Suprapubic skin (tissue), 4 donors: ENCODE data around the gene ATXN2. TPM values are rescaled to one million over a fixed set of nuclear protein-coding genes. Genes with fewer than 3 reads are reported as not detected.
A peak's percentile ranks its signal among the peaks of the same experiment; 100 is the strongest.
"Not testable (repeated sequence)": the region's sequence is repeated elsewhere in the genome, so short reads cannot be mapped to it uniquely, and the experiment has no call there.

ENCODE experiments used
- DNase-seq, 2 donors: peaks; one replicate each; pipeline ENCODE4 v3.0.0-alpha.2; 2019; ENCODE audit warnings: low spot score in 2 of 2
- H3K27ac ChIP-seq: fragments of 200-600 bp; sonication (generic); one replicate; pipeline ENCODE4 v1.5.1; 2019
- H3K27me3 ChIP-seq: fragments of 200-600 bp; sonication (generic); one replicate; pipeline ENCODE4 v1.5.1; 2019
- H3K36me3 ChIP-seq: fragments of 200-600 bp; sonication (generic); one replicate; pipeline ENCODE4 v1.5.1; 2019
- H3K4me1 ChIP-seq: fragments of 200-600 bp; sonication (generic); one replicate; pipeline ENCODE4 v1.5.1; 2019
- H3K4me3 ChIP-seq: fragments of 200-600 bp; sonication (generic); one replicate; pipeline ENCODE4 v1.5.1; 2019; ENCODE audit warnings: mild to moderate bottlenecking
- H3K9me3 ChIP-seq: fragments of 200-600 bp; sonication (generic); one replicate; pipeline ENCODE4 v1.5.1; 2019
- EP300 ChIP-seq: sonication (generic); formaldehyde crosslinking; IDR thresholded peaks from one replicate; pipeline ENCODE4 v1.6.1; 2017; ENCODE audit warnings: antibody characterized with exemption
- POLR2A ChIP-seq, 2 donors: fragments of 450-650 bp; IDR thresholded peaks; one replicate each; pipeline ENCODE4 v1.6.1; 2017; ENCODE audit warnings: antibody characterized with exemption in 2 of 2, mild to moderate bottlenecking in 2 of 2, moderate library complexity in 2 of 2
- POLR2AphosphoS5 ChIP-seq, 3 donors: sonication (generic); formaldehyde crosslinking; IDR thresholded peaks; one replicate each; pipeline ENCODE4 v1.6.1; 2017; ENCODE audit warnings: antibody characterized with exemption in 3 of 3
- WGBS: methylation state at CpG from one replicate; pipeline ENCODE4 v1.1.5; 2018; 5-methylcytosine and 5-hydroxymethylcytosine counted together
- total RNA-seq, 4 donors: library from RNA; depleted of rRNA; stranded (reverse); fragments of >200 nt; gene quantifications; one replicate each; pipeline ENCODE4 v1.1.0, GENCODE V29; 2016
- TF ChIP-seq, protein P1 (sequence below), 2 donors: fragments of 200-600 bp in 1 of 2; fragments of 450-650 bp in 1 of 2; sonication (generic) in 1 of 2; IDR thresholded peaks; one replicate each; pipeline ENCODE4 v1.5.1; 2016 to 2019; ENCODE audit warnings: antibody characterized with exemption in 2 of 2, mild to moderate bottlenecking in 1 of 2, moderate library complexity in 1 of 2

Gene ATXN2
- total RNA-seq, 4 donors from 2014 or later: 23.3 to 62.8 (median 35.8) TPM

DNA sequence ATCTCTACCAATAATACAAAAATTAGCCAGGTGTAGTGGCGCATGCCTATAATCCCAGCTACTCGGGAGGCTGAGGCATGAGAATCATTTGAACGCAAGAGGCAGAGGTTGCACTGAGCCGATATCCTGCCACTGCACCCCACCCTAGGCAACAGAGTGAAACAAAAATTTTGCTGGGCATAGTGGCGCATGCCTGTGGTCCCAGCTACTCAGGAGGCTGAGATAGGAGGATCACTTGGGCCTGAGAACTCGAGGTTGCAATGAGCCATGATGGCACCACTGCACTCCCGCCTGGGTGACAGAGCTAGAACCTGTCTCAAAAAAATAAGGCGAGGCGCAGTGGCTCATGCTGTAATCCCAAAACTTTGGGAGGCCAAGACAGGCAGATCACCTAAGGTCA lies 9.5 kb downstream of the ATXN2 start:
- Histone ChIP-seq H3K27ac (no peak overlapping the region), H3K9me3 (no peaks in the 10 kb centered on the region), H3K4me1 (peaks cover 23% of the 10 kb centered on the region), H3K27me3 (no peaks in the 10 kb centered on the region), H3K36me3 (peaks cover 3% of the 10 kb centered on the region), H3K4me3 (no peak overlapping the region)
- DNase-seq: no peak
- over 99% methylated on average over 9 of the region's 9 CpGs for WGBS
- TF ChIP-seq POLR2A (IDR thresholded peaks at IDR 0.05): no peak

GRCh38 chr12:111588010-111588409 lies 11.1 kb downstream of the ATXN2 start:
- TF ChIP-seq POLR2AphosphoS5 (IDR thresholded peaks at IDR 0.05) (no peak), EP300 (no peak), POLR2A (IDR thresholded peaks at IDR 0.05) (no peak)
- TF ChIP-seq, protein P1, sequence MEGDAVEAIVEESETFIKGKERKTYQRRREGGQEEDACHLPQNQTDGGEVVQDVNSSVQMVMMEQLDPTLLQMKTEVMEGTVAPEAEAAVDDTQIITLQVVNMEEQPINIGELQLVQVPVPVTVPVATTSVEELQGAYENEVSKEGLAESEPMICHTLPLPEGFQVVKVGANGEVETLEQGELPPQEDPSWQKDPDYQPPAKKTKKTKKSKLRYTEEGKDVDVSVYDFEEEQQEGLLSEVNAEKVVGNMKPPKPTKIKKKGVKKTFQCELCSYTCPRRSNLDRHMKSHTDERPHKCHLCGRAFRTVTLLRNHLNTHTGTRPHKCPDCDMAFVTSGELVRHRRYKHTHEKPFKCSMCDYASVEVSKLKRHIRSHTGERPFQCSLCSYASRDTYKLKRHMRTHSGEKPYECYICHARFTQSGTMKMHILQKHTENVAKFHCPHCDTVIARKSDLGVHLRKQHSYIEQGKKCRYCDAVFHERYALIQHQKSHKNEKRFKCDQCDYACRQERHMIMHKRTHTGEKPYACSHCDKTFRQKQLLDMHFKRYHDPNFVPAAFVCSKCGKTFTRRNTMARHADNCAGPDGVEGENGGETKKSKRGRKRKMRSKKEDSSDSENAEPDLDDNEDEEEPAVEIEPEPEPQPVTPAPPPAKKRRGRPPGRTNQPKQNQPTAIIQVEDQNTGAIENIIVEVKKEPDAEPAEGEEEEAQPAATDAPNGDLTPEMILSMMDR (IDR thresholded peaks at IDR 0.05): no peak
- Histone ChIP-seq H3K27me3 (no peaks in the 10 kb centered on the region), H3K9me3 (no peaks in the 10 kb centered on the region), H3K27ac (no peak overlapping the region), H3K36me3 (peaks cover 3% of the 10 kb centered on the region), H3K4me3 (no peak overlapping the region), H3K4me1 (peaks cover 13% of the 10 kb centered on the region)
- 97% methylated on average over 3 of the region's 3 CpGs for WGBS
- DNase-seq: peak in 1 of 2 donors; percentile 37

DNA sequence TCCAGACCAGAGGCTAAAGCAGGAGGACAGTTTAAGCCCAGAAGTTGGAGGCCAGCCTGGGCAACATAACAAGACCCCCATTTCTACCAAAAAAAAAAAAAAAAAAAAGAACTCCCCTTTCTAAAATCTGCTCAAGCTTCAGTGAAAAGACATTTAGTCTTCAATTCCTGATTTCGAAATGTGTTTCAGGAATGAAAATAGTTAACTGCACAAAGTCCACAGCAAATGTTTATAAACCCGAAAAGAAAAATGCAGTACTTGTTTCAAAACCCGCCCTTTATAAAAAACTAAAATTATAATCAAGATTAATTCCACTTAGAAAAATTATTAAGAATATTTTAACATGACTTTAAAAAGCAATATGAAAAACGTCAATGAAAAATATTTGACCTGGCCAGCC lies 12.1 kb downstream of the ATXN2 start:
- peaks cover 3% of the 10 kb centered on the region for H3K36me3 ChIP-seq
- no peaks in the 10 kb centered on the region for H3K27me3 ChIP-seq
- WGBS: 71% methylated on average over 4 of the region's 4 CpGs
- H3K4me3 ChIP-seq: no peak overlapping the region
- no peak overlapping the region for H3K27ac ChIP-seq
- DNase-seq: no peak
- no peaks in the 10 kb centered on the region for H3K9me3 ChIP-seq
- peaks cover 10% of the 10 kb centered on the region for H3K4me1 ChIP-seq
- no peak for TF ChIP-seq POLR2AphosphoS5 (IDR thresholded peaks at IDR 0.05)
- TF ChIP-seq, protein P1 (IDR thresholded peaks at IDR 0.05): no peak
- TF ChIP-seq POLR2A (IDR thresholded peaks at IDR 0.05): no peak
- TF ChIP-seq EP300: no peak

GRCh38 chr12:111585690-111586089 lies 13.4 kb downstream of the ATXN2 start:
- TF ChIP-seq POLR2A (IDR thresholded peaks at IDR 0.05): no peak
- no peak for TF ChIP-seq POLR2AphosphoS5 (IDR thresholded peaks at IDR 0.05)
- no peak for TF ChIP-seq EP300
- TF ChIP-seq, protein P1 (IDR thresholded peaks at IDR 0.05): no peak
- H3K27ac ChIP-seq: no peak overlapping the region
- no peaks in the 10 kb centered on the region for H3K9me3 ChIP-seq
- no peaks in the 10 kb centered on the region for H3K27me3 ChIP-seq
- H3K4me1 ChIP-seq: peaks cover 10% of the 10 kb centered on the region
- H3K4me3 ChIP-seq: no peak overlapping the region
- no peak for DNase-seq
- 87% methylated on average over 5 of the region's 5 CpGs for WGBS
- H3K36me3 ChIP-seq: peaks cover 3% of the 10 kb centered on the region

DNA sequence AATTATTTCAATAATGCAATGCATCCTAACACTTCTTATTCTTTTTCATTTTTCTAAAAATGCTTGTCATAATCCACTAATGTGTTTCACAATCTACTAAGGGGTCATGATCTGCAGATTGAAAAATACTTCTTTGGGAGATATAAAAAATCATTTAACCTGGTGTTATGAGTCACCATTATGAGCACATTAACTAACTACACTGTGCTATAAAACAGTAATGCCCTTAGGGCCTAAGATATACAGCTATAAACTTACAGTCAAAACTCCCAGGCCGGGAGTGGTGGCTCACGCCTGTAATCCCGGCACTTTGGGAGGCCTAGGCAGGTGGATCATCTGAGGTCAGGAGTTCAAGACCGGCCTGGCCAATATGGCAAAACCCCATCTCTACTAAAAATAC lies 14.2 kb downstream of the ATXN2 start:
- no peaks in the 10 kb centered on the region for H3K27me3 ChIP-seq
- peaks cover 2% of the 10 kb centered on the region for H3K36me3 ChIP-seq
- no peaks in the 10 kb centered on the region for H3K9me3 ChIP-seq
- no peak overlapping the region for H3K4me3 ChIP-seq
- 51% methylated on average over 4 of the region's 4 CpGs for WGBS
- H3K4me1 ChIP-seq: peaks cover 10% of the 10 kb centered on the region
- TF ChIP-seq, protein P1 (IDR thresholded peaks at IDR 0.05): no peak
- TF ChIP-seq POLR2AphosphoS5 (IDR thresholded peaks at IDR 0.05) (no peak), EP300 (no peak), POLR2A (IDR thresholded peaks at IDR 0.05) (no peak)
- H3K27ac ChIP-seq: no peak overlapping the region
- DNase-seq: no peak

DNA sequence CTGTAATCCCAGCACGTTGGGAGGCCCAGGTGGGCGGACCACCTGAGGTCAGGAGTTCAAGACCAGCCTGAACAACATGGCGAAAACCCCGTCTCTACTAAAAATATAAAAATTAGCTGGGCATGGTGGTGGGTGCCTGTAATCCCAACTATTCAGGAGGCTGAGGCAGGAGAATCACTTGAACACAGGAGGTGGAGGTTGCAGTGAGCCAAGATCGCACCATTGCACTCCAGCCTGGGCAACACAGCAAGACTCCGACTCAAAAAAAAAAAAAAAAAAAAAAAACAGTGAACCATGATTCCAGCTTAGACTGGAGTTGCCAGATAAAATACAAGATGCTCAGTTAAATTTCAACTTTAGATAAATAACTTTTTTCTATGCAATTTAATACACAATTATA lies 15.6 kb downstream of the ATXN2 start:
- H3K36me3 ChIP-seq, H3K9me3 ChIP-seq, DNase-seq, H3K27ac ChIP-seq, H3K4me3 ChIP-seq, H3K4me1 ChIP-seq, H3K27me3 ChIP-seq: not testable (repeated sequence)
- WGBS: 94% methylated on average over 6 of the region's 6 CpGs
